Skeletal muscle tissue (tissue), 4 donors: ENCODE measurements around the gene CSF3R. TPM values are rescaled to one million over a fixed set of nuclear protein-coding genes. Genes with fewer than 3 reads are reported as not detected.

Experiments used
- H3K27ac ChIP-seq: one replicate; pipeline ENCODE4 v1.7.0; 2013; ENCODE audit warnings: mild to moderate bottlenecking, low read depth, low read length, inconsistent platforms
- H3K27me3 ChIP-seq, 3 donors: one replicate each; pipeline ENCODE4 v1.7.0; 2013; ENCODE audit warnings: low read length in 3 of 3; ENCODE audit not compliant: control insufficient read depth in 3 of 3, insufficient read depth in 3 of 3
- H3K36me3 ChIP-seq, 3 donors: one replicate each; pipeline ENCODE4 v1.7.0; 2013; ENCODE audit warnings: low read length in 3 of 3; ENCODE audit not compliant: control insufficient read depth in 3 of 3, insufficient read depth in 3 of 3
- H3K4me1 ChIP-seq, 3 donors: one replicate each; pipeline ENCODE4 v1.7.0; 2013; ENCODE audit warnings: low read length in 3 of 3, mild to moderate bottlenecking in 3 of 3; ENCODE audit not compliant: control insufficient read depth in 3 of 3, insufficient read depth in 3 of 3
- H3K4me3 ChIP-seq, 3 donors: one replicate each; pipeline ENCODE4 v1.7.0; 2013; ENCODE audit warnings: low read length in 3 of 3
- H3K9ac ChIP-seq, 3 donors: one replicate each; pipeline ENCODE4 v1.7.0; 2013; ENCODE audit warnings: low read length in 3 of 3, mild to moderate bottlenecking in 3 of 3, moderate library complexity in 2 of 3, low read depth in 1 of 3
- H3K9me3 ChIP-seq, 3 donors: one replicate each; pipeline ENCODE4 v1.7.0; 2013; ENCODE audit warnings: low read length in 3 of 3; ENCODE audit not compliant: control insufficient read depth in 3 of 3
- total RNA-seq: library from RNA; depleted of rRNA; stranded (reverse); fragments of >200 nt; gene quantifications from one replicate; pipeline ENCODE4 v1.2.3, GENCODE V29; 2014
- donor health status: Osteomylitis.

The CSF3R gene
- total RNA-seq, 1 donor from 2014 or later: 3.7 TPM

DNA sequence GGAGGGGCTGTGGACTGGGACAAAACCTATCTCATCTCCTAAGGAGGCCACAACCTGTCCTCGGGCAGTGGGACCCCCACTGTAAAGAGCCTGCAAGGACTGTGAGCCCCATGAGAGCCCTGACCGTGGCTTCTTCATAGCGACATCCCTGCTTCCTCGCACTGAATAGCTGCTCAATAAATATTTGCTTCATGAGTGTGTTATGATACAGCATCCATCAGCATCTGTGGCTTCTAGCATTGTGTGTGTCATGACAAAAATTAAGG lies 40.5 kb upstream of the CSF3R start:
- no peak overlapping the region for H3K4me3 ChIP-seq
- peaks cover 3 to 11% (median 11%) of the 10 kb centered on the region in 3 donors for H3K27me3 ChIP-seq
- H3K27ac ChIP-seq: no peak overlapping the region
- H3K9me3 ChIP-seq: no peaks in the 10 kb centered on the region
- no peaks in the 10 kb centered on the region for H3K36me3 ChIP-seq
- H3K4me1 ChIP-seq: no peaks in the 10 kb centered on the region
- H3K9ac ChIP-seq: no peak overlapping the region

DNA sequence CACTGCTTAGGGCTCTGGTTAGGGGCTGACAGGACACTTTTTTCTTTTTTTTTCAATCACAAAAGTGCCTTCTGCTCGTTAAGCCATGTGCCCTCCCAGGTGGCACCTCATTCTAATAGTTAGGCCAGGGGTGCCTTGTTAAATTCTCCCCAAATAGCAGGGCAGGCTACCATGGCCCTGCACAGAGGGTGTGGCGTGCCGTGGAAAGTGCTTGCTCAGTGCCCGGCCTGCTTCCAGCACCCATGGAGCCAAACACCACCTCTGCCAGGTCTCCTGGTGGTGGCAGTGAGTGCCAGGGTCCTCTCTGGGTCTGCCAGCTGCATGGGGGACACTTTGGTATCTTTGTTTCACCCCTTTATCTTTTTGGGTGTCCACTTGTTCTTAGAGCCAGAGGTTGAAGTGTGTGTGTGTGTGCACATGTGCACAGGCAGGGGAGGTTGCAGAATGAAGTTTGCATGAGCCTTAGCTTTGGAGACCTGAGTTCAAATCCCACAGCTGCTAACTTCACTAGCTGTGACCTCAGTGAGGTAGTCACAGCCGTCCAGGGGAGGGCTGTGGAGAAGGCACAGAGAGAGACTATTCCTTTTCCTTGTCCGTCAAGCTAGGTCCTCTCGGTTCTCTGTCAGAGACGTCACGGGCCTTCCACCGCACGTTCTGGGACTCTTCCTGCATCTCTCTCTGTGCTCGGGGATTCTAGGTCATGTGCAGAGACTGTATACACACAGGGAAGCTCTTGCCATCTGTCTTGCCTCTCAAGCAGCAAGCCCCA lies 39.9 kb upstream of the CSF3R start:
- H3K27me3 ChIP-seq: peaks cover 3 to 12% (median 10%) of the 10 kb centered on the region in 3 donors
- no peak overlapping the region for H3K27ac ChIP-seq
- H3K36me3 ChIP-seq: no peaks in the 10 kb centered on the region
- no peaks in the 10 kb centered on the region for H3K9me3 ChIP-seq
- no peaks in the 10 kb centered on the region for H3K4me1 ChIP-seq
- H3K4me3 ChIP-seq: no peak overlapping the region
- H3K9ac ChIP-seq: no peak overlapping the region

DNA sequence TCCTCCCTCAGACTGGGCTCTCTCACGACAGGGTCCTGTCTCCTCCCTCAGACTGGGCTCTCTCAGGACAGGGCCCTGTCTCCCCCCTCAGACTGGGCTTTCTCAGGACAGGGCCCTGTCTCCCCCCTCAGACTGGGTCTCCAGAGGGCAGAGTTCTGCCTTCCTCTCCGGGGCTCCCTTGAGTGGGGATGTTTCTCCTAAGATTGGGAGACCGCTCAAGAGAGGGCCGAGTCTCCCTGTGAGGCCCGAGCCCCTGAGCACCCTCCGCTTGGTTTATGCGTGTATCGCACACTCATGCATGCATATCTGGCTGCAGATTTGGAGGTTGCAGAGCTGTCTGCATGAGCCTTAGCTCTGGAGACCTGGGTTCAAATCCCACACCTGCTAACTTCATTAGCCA lies 39.3 kb upstream of the CSF3R start:
- Histone ChIP-seq H3K4me3 (no peak overlapping the region), H3K27me3 (peaks cover 3 to 16% (median 10%) of the 10 kb centered on the region in 3 donors), H3K27ac (no peak overlapping the region), H3K9me3 (no peaks in the 10 kb centered on the region), H3K9ac (no peak overlapping the region), H3K36me3 (no peaks in the 10 kb centered on the region), H3K4me1 (no peaks in the 10 kb centered on the region)

DNA sequence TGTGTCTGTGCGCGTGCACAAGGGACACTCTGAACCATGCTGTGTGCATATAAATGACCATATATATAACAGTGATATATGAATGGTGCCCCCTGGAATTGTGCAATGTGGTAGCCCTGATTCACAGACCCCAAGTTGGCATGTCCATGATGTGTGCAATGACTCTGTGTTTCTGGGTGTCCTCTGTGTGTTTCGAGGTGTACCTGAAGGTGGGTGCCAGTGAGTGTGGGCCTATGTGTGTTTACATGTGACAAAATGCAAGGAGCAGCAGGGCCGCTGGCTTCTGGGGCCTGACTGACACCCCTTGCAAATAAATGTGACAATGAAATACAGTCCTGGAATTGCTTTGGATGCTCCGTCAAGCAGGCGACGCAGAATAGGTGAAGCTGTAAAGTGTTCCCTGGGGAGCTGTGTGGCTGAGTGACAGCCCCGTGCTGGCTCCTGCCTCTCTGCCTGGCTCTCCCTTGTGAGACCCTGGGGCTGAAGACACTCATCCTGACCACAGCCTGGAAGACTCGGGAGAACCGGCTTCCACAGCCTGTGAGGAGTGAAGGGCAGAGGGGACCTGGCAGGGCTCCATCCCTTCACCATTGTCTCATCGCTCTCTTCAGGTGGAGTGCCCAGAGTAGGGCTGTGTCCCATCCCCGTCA lies 38.2 kb upstream of the CSF3R start:
- Histone ChIP-seq H3K27me3 (peaks cover 3 to 26% (median 13%) of the 10 kb centered on the region in 3 donors), H3K36me3 (no peaks in the 10 kb centered on the region), H3K27ac (no peak overlapping the region), H3K9ac (no peak overlapping the region), H3K4me3 (no peak overlapping the region), H3K4me1 (no peaks in the 10 kb centered on the region), H3K9me3 (no peaks in the 10 kb centered on the region)

DNA sequence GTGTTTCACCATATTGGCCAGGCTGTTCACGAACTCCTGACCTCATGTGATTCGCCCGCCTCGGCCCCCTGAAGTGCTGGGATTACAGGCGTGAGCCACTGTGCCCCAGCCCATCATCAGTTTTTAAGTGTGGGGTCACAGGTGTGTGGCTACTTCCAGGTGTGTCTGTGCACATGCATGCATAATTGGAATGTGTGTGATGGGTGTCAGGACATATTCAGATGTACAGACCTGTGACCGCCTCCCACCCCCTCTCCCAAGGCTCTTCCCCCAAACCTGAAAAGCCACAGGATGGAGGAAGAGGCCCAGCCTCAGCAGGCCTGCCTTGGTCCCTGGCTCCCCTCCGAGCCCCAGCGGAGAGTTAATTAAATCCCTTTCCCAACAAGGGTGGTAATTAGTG lies 37.3 kb upstream of the CSF3R start:
- no peak overlapping the region for H3K9ac ChIP-seq
- no peaks in the 10 kb centered on the region for H3K36me3 ChIP-seq
- no peaks in the 10 kb centered on the region for H3K4me1 ChIP-seq
- no peak overlapping the region for H3K27ac ChIP-seq
- H3K9me3 ChIP-seq: no peaks in the 10 kb centered on the region
- H3K4me3 ChIP-seq: no peak overlapping the region
- H3K27me3 ChIP-seq: peaks cover 3 to 28% (median 13%) of the 10 kb centered on the region in 3 donors

DNA sequence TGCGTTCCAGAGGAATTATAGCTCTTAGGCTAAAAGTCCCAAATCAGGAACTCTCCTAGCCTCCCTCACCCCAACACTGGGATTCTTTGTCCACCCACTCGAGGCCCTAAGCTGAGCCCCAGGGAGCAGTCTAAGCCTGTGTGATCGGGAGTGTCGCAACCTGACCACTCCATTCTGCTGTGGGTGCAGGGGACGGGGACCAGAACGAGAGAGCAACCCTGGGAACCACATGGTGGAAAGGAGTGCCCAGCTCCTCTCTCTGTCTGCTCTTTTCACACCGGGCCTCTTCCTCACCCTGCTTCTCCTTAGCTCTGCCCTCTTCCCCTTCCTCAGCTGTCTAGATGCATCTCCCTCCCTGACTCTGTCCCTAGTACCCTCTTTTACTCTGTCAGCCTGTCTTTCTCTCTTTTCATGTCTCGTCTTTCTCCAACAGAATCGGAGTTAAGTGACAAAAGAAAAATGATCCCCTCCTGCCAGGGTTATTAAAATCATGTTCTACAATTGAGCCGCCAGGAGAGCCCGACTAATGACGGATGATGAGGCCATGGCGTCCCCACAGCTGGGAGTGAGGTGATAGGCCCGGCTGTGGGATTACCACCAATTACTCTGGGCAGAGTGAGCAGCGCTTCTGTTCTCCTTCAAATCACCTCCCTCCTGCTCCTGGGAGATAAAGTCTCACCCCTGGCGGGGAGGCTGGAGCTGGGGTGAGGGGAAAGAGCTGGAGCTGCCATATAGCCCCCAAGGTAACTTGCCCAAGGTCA lies 34.5 kb upstream of the CSF3R start:
- H3K27ac ChIP-seq: no peak overlapping the region
- no peaks in the 10 kb centered on the region for H3K4me1 ChIP-seq
- no peak overlapping the region for H3K4me3 ChIP-seq
- H3K27me3 ChIP-seq: peaks cover 3 to 34% (median 16%) of the 10 kb centered on the region in 3 donors
- no peaks in the 10 kb centered on the region for H3K36me3 ChIP-seq
- H3K9me3 ChIP-seq: no peaks in the 10 kb centered on the region
- no peak overlapping the region for H3K9ac ChIP-seq

DNA sequence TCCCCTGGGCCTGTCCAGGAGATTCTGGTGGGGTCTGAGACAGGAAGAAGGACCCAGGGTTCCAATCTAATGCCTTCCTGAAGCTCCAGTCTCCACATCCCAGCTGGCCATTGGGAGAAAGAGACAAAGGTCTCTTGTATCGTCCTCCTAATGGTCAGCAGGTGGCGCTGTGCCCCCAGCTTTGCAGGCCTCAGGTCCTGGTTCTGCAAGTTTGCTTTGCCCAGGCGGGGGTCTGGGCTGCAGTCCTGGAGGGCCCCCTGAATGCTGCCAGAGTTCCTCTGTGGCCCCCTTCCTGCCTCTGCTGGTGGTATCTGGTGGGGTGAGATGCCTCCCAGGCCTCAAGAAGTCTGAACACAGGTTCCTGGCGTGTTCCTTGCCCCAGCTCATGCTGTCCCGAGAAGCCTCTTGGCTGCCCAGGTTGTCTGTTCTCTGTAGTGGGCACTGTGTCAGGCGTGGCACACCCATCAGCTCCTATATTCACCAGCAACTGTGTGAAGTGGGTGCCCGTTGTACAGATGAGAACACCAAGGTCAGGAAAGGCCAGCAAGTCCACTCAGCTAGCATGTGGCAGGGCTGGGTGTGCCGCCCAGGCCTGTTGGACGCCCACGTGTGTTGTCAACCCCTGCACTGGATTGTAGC lies 33.8 kb upstream of the CSF3R start:
- H3K4me3 ChIP-seq: no peak overlapping the region
- H3K36me3 ChIP-seq: no peaks in the 10 kb centered on the region
- peaks cover 3 to 40% (median 19%) of the 10 kb centered on the region in 3 donors for H3K27me3 ChIP-seq
- no peaks in the 10 kb centered on the region for H3K4me1 ChIP-seq
- no peak overlapping the region for H3K9ac ChIP-seq
- no peak overlapping the region for H3K27ac ChIP-seq
- no peaks in the 10 kb centered on the region for H3K9me3 ChIP-seq

DNA sequence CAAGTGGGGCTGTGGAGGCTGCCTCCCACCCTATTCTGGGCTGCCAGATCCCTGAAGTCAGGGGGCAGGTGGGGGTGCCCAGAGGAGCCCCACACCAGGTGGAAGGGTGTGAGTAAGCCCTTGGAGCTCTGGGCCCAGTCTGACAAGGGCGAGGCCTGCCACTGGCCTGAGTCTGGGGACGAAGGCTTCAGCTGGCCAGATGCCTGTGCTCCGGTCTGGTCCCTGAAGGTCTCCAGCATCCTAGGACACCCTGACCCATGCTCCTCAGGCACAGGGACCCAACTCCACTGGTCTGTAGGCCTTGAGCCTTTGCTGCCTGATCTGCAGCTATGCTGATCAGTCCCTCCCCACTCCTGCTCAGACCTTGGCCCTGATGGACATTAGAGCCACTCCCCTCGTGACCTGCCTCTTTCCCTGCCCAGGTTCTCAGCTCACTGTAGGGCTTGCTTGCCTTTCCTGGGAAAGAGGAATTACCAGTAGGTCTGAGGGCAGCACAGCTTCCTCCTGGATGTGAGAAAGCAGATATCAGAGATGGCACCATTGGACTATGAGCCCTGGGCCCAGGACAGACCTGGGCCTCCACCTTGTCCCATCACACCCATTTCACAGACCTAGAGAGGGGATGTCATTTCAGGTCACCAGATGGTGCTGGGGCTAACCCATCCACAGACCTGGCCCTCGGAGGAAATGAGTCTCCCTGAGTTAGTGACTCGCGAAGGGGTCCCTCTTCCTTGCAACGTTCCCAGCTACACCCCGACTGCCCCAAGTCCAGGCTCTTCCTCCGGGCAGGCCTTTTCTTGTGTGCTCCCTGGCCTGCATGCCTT lies 32.8 kb upstream of the CSF3R start:
- Histone ChIP-seq H3K27me3 (peaks cover 3 to 46% (median 14%) of the 10 kb centered on the region in 3 donors), H3K27ac (no peak overlapping the region)

DNA sequence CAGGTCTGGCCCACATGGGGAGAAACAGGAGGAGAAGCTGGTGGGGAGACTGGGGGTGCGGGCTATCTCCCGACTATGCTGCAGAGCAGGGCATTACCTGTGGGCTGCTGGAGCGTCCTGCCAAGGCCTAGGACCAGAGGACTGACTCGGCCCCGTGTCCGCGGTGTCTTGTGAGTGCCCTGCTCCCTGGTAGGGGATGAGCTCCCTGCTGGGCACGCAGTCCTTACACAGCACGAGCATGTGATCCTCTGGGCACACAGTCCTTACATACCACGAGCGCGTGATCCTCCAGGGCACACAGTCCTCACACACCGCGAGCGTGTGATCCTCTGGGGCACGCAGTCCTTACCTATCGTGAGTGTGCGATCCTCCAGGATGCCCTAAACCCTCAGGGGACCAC lies 31.8 kb upstream of the CSF3R start:
- H3K9ac ChIP-seq: no peak overlapping the region
- H3K36me3 ChIP-seq: no peaks in the 10 kb centered on the region
- H3K27me3 ChIP-seq: peaks cover 9 to 53% (median 22%) of the 10 kb centered on the region in 3 donors
- no peaks in the 10 kb centered on the region for H3K9me3 ChIP-seq
- no peaks in the 10 kb centered on the region for H3K4me1 ChIP-seq
- no peak overlapping the region for H3K4me3 ChIP-seq
- H3K27ac ChIP-seq: no peak overlapping the region

More for the DNA sequence above, 32.8 kb upstream of the CSF3R start:
- H3K36me3 ChIP-seq: no peaks in the 10 kb centered on the region
- H3K4me1 ChIP-seq: no peaks in the 10 kb centered on the region
- no peak overlapping the region for H3K9ac ChIP-seq
- H3K9me3 ChIP-seq: no peaks in the 10 kb centered on the region
- no peak overlapping the region for H3K4me3 ChIP-seq
